GM12801 (cell line): Measurements from ENCODE around the gene OCA2.

Experiments
- TF ChIP-seq, protein P1 (sequence below): IDR thresholded peaks from one replicate; pipeline ENCODE4 v1.5.1; 2011; ENCODE audit warnings: control low read depth; ENCODE audit not compliant: insufficient read length; ENCODE audit errors: extremely low read depth

Gene OCA2

DNA sequence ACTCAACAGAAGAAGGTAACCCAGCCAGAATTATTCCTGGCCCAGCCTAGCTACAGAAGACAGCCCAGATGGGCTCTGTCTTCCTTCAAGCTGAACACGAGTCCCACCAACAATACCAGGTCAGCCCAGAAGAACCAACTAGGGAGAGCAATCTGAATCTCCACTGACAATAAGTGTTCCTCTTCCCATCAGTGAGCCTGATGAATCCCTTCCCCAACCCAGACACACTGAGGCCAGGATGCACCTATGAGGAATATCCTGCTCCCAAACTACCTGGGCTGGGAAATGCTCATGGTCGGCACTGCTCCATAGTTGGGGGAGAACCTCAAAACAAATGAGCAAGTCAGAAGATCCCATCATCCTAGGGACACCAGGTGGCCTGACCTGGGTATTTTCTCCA, 351.1 kb downstream of the OCA2 start:
- TF ChIP-seq, protein P1, sequence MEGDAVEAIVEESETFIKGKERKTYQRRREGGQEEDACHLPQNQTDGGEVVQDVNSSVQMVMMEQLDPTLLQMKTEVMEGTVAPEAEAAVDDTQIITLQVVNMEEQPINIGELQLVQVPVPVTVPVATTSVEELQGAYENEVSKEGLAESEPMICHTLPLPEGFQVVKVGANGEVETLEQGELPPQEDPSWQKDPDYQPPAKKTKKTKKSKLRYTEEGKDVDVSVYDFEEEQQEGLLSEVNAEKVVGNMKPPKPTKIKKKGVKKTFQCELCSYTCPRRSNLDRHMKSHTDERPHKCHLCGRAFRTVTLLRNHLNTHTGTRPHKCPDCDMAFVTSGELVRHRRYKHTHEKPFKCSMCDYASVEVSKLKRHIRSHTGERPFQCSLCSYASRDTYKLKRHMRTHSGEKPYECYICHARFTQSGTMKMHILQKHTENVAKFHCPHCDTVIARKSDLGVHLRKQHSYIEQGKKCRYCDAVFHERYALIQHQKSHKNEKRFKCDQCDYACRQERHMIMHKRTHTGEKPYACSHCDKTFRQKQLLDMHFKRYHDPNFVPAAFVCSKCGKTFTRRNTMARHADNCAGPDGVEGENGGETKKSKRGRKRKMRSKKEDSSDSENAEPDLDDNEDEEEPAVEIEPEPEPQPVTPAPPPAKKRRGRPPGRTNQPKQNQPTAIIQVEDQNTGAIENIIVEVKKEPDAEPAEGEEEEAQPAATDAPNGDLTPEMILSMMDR: no peak

DNA sequence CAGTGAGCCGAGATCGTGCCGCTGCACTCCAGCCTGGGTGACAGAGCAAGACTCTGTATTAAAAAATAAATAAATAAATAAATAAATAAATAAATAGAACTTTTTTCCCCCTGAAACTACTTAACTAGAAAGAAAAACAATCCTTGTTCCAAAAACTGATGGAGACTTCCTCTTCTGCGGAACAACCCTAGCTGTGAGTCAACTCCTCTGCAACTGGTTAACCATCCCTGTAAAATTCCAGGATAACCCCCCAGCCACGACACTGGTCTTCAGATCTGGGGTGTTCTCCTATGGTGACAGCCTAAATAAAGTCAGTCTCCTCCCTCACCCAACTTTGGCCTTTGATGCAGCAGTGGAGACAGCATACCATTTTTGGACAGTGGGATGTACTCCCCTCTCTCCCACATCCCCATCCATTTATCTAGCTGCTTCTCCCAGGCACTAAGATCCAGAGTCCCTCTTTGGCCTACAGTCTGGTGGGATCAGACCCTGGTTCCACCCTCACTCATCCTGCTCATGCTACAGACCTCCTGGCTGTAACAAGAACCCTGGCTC, 352.6 kb downstream of the OCA2 start:
- TF ChIP-seq, protein P1: no peak

DNA sequence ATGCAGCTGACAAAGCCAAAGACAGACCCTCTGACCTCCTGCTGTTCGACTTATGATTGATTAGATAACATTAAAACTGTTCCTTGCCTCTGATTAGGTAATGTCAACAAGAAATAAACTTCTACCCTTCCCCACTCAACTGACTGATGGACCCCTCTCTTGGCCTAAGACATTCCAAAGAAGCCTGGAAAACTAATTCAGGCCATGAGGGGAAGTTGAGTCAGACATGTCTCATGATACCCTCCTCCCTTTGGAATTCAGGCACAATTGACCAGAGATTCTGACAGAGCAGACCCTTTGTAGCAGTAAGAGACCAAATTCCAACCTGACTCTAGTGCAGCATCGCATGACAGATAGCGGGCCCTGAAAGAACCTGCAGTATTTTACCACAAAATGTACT, 354.5 kb downstream of the OCA2 start:
- TF ChIP-seq, protein P1: no peak

DNA sequence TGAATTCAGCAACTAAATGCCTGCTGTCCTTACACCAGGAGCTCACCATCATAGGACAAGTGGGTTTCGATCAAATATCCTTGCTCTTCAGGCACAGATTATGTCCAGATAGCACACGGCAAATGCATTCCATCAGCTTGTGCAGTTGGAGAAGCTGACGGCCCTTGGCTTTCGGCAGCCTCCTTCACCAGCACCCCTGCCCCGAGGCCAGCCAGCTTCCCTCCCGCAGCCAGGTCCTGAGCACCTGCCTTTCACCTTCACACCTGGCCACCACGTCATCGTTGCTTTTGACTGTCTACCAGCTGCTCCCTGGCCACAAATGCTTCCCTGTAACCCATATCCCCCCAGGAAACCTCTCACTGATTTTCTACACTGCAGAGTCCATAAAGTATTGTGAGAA, 355.5 kb downstream of the OCA2 start:
- TF ChIP-seq, protein P1: no peak

DNA sequence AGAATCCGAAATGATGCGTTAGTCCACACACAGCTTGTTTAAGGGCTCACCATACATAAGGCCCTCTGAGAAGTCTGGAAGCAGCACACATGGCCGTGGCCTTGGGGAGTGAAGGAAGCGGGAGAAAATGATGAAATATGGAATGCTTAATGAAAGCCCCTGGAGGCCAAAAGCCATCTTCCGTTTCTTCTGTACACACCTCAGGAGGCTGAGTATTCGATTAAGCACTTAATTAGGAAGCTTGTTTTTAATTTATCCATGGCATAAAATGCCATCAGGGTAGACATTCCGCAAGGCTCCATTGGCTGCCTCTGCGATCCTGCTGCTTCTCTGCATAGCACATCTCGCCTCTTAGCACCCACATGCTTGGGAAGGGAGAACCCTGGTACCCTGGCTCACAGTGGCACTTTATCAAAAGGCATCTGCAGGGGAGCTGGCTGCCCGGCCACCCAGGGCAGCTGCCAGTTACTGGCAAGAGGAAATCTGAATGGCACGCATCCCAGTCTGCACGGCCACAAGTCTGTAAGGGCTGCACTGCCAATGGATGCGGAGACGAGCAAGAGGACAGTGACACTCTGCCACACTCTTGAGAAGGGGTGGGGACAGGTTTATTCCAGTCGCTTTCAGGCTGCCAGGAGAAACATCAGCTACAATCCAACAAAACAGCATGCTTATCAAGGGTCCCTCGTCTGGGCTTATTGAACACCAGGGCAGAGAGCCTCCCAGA, 356.2 kb downstream of the OCA2 start:
- TF ChIP-seq, protein P1: no peak

DNA sequence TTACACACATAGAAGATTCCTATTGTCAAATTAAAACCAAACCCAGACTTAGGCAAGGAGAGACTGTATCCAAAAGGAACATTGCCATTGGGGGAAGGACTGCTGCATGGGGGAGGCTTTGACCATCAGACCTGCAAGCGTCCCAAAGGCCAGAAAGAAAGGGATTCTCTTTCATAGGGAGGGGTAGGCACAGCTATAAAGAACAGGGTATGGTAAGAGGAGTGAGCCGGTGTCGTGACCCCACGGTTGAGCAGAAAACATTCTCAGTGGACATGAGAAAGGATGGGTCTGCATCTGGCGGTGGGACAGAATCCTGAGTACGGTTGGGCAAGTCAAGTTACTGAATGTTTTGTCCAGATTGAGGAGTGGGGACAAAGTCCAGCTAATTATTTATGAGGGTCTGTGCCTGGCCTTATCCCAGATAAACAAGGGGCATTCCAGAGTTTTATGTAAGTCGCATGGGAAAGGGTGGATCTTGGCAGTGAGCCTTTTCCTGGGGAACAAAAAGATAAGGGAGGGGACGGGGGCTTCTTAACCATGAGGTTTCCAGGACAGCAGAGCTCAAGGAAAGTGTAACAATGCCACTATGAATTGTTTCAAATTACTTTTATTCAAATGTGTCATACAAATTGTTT, 357.8 kb downstream of the OCA2 start:
- TF ChIP-seq, protein P1: no peak

DNA sequence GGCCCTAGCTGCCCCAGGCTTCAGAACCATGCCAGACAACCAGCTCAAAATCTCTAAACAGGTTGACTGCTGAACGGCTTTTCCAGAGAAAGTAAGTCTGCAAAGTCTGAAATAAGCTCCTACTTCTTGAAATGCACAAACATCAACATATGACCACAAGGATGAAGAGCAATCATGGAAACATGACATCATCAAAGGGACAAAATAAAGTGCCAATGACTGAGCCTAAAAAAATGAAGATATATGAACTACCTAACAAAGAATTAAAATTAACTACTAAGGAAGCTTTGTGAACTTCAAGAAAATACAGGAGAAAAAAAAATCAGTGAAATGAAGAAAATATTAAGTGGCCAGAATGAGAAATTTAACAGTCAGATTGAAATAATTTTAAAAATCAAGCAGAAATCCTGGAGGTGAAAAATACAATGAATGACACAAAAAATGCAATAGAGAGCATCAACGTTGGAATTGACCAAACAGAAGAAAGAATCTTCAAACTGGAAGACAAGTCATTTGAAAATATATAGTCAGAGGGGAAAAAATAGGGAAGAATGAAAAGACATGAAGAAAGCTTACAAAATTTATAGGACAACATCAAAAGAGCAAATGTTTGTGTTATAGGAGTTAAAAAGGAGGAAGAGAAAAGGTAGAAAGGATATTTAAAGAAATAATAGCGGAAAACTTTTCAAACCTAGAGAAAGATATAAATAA, 364.2 kb downstream of the OCA2 start:
- TF ChIP-seq, protein P1: no peak
